DMS53 (cell line): ENCODE results near the gene RIT2.
A peak's percentile ranks its signal among the peaks of the same experiment; 100 is the strongest.

Experiments
- DNase-seq: peaks from one replicate; lab custom pipeline; 2025; lab: John Stamatoyannopoulos, UW

RIT2 gene

DNA sequence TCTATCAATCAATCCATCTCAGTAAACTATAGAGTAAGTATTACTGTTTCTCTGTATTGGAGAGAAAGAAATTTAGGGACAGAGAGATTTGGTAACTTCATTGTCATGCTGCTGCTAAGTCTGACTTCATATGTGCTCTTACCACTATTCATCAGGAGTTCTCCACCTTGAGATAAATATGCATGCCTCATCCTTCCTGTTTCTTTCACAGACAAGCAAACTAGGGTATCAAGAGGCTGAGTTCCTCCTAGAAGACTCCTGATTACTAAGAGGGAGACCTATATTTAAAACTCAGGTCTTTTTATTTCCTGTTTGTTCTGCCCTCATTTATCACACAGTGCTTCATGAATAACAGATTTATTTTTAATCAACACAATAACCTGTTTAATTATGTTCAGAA, 34.1 kb downstream of the RIT2 start:
- no peak for DNase-seq

- no peak for DNase-seq
These were observed 34.8 kb downstream of the RIT2 start for GRCh38 chr18:43080671-43081070.

DNA sequence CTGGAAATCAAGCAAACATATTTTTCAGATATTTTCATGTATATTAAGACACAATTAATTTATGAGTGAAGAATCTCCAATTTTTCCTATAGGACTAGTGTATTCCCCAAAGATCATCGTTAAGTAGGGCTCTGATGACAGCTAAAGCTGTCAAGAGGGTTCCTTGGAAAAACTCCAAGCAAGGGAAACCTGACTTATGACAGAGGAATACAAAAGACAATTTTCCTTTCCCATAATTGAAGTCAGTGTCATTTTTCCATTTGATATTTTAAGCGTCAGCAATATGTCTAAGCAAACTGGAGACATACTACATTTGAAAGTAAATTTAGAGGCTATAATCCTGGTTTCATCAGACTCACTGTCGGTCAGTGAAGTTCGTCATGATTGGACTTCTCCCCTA, 36.1 kb downstream of the RIT2 start:
- no peak for DNase-seq

GRCh38 chr18:43078478-43079092, 36.9 kb downstream of the RIT2 start:
- DNase-seq, result no peak

DNA sequence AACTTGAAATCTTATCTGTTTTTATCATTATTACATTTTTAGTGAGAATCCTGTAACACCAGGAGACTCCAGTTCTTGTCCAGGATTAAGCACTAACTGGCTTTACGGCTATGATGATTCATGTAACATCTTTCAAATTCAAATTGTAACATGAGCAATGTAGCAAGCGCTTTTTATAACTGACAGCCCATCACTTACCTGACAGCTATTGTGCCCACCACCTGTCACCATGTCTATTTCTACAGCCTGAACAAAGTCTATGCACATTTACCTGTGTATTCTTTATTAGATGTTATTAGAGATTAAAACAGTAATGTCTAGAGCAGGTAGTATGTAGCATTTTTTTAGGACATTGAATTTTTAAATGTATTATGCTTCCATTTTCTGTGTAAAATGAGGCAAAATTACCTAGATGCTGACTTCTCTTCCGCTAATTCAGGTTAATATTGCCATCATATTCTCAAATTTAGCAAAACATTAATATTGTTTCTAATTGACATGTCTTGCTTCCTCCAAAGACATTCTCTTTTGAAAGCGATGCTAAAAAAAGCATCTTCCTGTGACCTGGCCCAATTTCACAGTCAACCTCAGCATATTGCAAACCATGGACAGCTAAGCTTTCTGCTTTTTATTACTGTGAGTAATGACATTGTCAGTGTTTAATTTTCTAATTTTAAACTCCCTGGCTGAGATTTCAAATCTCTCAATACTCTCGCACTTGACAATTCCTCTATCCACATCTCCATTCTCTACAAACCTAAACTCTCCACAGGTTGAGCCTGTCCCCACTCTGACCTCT, 37.8 kb downstream of the RIT2 start:
- DNase-seq, result no peak

- DNase-seq, result no peak
These were observed 41.7 kb downstream of the RIT2 start for GRCh38 chr18:43073771-43074170.

DNA sequence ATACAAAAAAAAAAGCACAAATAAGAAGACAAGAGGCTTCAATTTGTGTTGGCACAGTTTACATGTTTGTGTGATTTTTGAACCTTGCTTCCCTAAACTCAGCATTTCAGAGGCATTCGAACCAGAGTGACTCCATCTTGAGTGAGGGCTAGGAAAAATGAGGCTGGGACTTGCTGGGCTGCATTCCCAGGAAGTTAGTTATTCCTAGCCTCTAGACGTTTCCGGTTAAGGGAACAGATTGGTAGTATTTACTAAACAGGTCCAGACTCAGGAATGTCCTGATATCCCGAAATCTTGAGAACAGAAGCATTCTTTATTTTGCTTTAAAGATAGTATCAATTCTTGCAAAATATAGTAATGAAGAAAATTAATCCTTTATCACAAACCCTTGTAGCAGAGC, 46.7 kb downstream of the RIT2 start:
- no peak for DNase-seq

DNA sequence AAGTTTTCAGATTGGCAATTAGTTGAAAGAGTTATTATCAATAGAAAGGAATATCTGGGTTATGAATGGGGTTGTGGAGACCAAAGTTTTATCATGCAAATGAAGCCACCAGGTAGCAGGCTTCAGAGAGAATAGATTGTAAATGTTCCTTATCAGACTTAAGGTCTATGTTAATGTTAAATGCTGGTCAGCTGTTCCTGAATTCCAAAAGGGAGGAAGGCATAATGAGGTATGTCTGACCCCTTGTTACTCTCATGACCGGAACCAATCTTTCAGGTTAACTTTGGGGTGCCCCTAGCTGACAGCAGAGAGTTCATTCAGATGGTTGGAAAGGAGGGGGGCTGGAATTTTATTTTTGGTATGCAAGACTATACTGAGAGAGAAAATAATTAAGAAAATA, 47.9 kb downstream of the RIT2 start:
- DNase-seq, result no peak

DNA sequence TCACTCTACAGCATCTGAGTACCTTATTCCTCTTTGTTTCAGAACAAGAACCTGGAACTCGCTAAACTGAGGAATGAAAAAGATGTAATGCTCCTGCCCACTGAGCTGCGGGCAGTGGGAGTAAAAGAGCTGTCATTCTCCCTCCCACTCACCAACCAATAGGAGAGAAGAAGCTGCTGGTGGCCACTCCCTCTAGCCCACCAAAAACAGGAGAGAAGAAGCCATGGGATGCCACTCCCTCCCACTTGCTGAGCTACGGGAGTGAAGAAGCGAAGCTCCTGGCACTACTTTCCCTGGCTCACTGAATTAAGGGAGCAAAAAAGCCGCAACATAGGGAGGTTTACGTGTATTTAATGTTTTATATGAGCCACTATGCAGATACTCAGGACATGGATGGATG, 53.7 kb downstream of the RIT2 start:
- no peak for DNase-seq

DNA sequence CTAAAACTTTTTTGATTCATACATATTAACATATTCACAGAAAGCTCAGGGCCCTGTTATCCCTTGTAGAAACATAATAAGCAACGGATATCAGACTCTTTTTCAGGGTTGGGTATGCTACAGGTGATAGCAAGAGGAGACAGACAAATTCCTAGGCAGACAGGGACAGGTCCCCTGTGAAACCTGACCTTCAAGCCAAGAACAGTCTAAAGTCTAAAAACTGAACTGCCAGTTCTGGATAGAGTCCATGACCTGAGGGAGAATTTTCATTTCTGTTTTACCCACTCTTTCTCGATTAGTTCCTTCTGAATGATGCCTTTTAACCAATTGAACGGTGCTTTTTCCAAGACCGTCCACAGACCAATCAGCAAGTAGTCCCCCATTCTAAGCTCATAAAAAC, 54.2 kb downstream of the RIT2 start:
- DNase-seq, result no peak

DNA sequence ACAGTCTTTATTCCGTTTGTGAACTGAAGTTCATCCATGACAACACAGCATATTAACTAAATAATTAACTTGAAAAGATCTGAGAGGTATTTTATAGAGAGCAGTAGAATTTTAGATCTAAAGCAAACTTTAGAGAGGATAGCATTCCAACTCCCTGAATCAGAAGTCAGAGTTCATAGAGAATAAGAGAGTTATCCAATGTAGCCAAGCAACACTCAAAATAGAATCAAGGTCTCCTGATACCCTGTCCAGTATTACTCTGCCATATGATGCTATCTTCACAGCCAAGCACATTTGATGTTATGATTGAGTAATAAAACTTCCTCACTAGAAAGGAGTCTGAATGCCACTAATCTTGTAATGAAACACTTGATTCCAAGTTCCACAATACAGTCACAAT, 55.5 kb downstream of the RIT2 start:
- DNase-seq, result no peak

DNA sequence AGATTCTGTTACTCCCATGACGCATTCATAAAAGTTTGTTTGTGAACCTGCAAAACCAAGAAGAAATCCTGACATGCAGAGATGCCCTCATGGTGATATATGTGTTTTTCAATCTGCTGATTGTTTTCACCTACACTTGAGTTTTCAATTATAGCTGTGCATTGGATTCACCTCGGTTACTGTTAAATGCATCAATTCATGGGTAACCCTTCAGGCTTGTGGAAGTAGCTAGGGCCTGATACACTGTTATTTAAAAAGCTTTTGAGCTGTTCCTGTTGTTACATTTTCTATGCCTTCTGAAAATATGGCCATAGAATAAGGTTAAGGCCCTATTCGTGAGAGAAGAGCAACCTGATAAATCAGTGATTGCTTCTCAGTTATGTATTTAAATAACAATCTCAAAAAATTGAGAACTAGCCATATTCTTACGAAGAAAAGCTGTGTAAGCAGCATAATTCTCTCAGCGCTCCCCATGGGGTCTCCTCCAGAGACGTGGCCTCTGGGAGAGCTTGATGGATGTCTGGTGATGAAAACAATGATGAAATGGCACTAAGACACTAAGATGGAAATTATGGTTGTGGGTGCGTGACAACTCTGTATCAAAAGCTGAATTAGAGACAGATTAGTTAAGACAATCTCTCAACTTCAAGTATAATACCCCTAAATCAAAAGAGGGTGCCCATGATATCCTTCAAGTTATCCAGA, 60.5 kb downstream of the RIT2 start:
- no peak for DNase-seq

DNA sequence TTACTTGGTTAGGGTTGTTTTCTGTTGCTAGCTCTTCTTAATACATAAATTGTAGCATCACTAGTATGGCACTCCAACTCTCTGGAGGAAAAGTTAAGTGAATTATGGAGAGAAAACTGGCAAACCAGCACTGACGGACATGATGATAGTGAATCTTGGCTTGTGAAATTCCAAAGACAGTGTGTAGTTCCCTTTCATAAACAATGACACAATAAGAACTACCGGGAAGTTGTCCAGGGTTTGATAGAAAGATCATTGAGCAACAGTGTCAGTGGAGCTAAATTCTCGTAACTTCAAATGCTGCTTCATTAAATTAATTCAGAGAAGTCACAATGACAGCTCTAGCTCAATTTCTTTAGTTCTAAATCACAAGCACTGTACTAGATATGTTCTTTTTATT, 66.5 kb downstream of the RIT2 start:
- DNase-seq, result no peak

DNA sequence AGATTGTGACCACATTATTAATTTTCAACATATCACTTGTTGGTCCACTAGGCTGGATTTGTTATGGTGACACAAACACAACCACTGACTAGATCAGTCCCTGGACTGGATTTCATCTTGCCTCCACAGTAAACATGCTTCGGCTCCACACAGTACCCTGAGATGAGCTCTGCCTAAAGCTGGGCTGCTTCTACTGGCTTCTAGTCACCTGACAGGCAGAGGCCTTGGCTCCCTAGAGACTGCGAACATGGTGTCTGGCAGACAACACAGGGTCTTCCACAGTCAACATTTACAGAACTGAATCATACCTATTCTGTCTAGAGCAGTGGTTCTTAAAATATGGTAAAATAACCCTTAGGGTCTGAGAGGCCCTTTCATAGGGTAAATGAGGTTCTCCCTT, 69.2 kb downstream of the RIT2 start:
- no peak for DNase-seq

GRCh38 chr18:43043626-43044025, 71.9 kb downstream of the RIT2 start:
- no peak for DNase-seq

GRCh38 chr18:43040281-43040680, 75.2 kb downstream of the RIT2 start:
- DNase-seq, result no peak

- peak; percentile 86 for DNase-seq
These were observed 80.6 kb downstream of the RIT2 start for GRCh38 chr18:43034683-43035500.

DNA sequence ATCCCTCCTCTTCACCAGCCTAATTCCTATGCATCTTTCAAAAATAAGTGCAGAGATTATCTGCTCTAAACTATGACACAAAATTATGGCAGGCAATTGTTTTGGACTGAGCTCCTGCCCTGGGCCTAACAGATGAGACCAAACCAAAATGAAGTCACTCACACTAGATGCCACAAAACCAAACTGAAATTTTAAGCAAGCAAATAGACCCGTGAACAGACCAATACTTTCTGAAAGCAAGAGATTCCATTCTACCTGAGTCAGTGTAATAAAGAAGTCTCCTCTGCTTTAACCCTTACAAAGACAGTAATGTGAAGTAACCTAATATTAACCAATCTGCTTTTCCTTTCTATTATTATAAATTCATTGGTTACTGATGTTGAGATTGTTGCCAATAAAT, 84.3 kb downstream of the RIT2 start:
- no peak for DNase-seq

DNA sequence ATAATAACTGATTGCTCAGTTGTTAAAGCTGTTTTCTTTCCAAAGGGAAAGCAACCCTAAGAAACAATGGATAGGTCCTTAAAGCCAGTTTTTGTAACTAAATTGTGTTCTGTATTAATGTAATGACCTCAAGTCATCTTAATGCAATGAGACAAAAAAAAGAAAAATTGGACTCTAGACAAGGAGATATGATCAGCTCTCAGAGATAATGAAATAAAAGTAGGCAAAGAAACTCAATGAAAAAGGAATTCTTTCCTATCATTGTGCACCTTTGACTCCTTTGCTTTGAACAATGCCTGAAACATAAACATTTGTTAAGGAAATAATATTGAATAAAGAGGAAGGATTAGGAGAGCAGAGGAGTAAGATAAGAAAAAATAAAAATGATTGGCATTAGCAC, 86.1 kb downstream of the RIT2 start:
- DNase-seq, result no peak

GRCh38 chr18:43022874-43023273, 92.6 kb downstream of the RIT2 start:
- no peak for DNase-seq

DNA sequence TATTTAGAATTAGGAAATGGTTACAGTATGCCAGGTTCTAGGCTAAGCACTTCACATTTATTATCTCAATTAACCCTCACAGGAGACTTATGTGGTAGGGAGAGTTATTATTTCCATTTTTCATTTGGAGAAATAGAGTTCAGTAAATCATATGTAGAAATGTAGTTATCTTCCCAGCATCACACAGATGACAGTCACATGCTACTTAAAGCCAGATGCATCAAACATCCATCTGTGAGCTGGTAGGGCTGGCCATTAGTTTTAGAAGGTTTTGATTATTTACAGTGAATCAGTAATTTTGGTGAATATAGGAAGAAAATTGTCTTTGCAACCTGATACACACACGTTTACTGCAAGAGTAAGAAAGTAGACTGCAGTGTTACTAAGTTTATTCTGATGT, 97.9 kb downstream of the RIT2 start:
- no peak for DNase-seq

GRCh38 chr18:43013486-43013885, 102.0 kb downstream of the RIT2 start:
- DNase-seq, result no peak
